ENCODE data around the gene CHST13.

DNA sequence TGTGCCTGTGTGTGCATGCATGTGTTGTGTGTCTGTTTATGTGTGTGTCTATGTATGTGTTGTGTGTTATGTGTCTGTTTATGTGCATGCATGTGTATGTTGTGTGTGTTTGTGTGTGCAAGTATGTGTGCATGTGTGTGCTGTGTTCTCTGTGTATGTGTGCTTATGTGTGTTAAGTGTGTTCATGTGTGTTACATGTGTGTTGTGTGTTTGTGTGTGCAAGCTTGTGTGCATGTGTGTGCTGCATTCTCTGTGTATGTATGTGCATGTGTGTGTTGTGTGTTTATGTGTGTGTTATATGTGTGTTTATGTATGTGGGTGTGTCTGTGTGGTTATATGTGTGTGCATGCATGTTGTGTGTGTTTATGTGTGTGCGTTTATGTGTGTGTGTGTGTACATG lies 21.3 kb upstream of the CHST13 start:
- TF ChIP-seq, protein P1, sequence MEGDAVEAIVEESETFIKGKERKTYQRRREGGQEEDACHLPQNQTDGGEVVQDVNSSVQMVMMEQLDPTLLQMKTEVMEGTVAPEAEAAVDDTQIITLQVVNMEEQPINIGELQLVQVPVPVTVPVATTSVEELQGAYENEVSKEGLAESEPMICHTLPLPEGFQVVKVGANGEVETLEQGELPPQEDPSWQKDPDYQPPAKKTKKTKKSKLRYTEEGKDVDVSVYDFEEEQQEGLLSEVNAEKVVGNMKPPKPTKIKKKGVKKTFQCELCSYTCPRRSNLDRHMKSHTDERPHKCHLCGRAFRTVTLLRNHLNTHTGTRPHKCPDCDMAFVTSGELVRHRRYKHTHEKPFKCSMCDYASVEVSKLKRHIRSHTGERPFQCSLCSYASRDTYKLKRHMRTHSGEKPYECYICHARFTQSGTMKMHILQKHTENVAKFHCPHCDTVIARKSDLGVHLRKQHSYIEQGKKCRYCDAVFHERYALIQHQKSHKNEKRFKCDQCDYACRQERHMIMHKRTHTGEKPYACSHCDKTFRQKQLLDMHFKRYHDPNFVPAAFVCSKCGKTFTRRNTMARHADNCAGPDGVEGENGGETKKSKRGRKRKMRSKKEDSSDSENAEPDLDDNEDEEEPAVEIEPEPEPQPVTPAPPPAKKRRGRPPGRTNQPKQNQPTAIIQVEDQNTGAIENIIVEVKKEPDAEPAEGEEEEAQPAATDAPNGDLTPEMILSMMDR (IDR thresholded peaks at IDR 0.05) = no peak
- no peak for TF ChIP-seq POLR2A (IDR thresholded peaks at IDR 0.05)
- no peak for TF ChIP-seq EP300 (IDR thresholded peaks at IDR 0.05)

Measured in sigmoid colon (tissue), 4 donors.